Colon (tissue), 2 donors: ENCODE measurements around the gene MAGEA8.
A peak's percentile ranks its signal among the peaks of the same experiment; 100 is the strongest.
"Not testable (repeated sequence)": the region's sequence is repeated elsewhere in the genome, so short reads cannot be mapped to it uniquely, and the experiment has no call there.

ENCODE experiments used
- FAIRE-seq: peaks from 2 replicates; lab custom pipeline; 2012; peaks lifted over from hg19 to GRCh38; lab: Jason Lieb, UNC
- donor health status: control.
- donor health status: control.

MAGEA8 gene, protein sequence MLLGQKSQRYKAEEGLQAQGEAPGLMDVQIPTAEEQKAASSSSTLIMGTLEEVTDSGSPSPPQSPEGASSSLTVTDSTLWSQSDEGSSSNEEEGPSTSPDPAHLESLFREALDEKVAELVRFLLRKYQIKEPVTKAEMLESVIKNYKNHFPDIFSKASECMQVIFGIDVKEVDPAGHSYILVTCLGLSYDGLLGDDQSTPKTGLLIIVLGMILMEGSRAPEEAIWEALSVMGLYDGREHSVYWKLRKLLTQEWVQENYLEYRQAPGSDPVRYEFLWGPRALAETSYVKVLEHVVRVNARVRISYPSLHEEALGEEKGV

DNA sequence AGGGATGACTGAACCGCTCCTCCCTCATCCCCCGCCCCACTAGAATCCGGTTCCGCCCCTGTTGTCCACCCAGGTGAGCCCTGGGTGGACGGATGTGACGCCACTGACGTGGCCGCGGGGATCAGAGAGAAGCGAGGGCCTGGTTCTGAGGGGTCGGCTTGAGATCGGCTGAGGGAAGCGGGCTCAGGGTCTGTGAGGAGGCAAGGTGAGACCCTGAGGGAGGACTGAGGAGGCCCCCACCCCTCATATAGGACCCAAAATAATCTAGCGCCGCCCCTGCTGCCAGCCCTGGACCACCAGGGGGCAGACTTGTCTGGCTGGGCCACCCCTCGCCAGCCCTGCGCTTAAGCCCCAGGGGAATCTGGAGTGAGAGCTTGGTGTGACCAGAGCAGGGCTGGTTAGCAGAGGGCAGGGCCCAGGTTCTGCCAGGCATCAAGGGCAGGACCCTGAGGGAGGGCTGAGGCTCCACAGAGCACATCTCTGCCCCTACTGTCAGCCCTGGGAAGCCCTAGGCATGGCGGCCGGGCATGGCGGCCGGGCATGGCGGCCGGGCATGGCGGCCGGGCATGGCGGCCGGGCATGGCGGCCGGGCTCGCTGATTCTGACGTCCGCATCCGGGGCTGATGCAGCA is at the start of gene MAGEA8:
MAGEA8 (plus strand) TSS at position 103 of the 631 bp plus-strand sequence. CDS start 3,090 bp downstream, outside the sequence.
- no peak for FAIRE-seq

DNA sequence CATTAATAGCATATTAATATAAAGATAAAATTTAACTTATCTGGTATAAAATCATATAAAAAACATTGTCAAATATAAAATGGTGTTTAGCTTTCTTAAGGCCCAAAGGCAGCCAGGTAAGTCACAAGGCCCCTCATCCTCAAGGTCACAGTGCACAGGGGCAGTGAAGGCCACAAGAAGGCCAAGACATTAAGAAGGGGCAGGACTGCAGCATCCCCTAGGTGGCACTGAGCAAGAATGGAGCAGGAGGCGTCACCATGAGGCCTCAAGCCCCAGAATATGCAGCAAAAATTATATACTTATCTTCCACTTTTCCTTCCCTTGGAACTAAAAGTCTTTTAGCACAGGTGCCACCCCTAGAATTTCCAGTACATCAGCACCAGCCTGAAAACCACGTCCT is 49.5 kb upstream of the MAGEA8 start:
- no peak for FAIRE-seq

DNA sequence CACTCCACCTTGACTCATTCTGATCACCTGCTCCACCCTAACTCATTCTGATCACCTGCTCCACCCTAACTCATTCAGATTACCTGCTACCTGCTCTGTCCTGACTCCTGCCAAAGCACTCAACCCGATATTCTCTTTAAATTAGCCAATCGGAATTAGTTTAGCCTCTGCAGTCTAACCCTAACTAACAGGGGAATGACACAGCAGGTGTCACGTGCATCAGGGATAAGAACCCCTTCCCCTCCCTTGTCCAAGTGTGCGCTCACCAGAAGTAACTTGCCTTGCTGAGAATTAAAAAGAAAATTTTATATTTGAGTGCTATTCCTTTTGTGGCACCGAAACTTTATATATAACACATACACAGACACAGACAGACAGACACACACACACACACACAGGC is 44.3 kb upstream of the MAGEA8 start:
- FAIRE-seq = peak; percentile 70

DNA sequence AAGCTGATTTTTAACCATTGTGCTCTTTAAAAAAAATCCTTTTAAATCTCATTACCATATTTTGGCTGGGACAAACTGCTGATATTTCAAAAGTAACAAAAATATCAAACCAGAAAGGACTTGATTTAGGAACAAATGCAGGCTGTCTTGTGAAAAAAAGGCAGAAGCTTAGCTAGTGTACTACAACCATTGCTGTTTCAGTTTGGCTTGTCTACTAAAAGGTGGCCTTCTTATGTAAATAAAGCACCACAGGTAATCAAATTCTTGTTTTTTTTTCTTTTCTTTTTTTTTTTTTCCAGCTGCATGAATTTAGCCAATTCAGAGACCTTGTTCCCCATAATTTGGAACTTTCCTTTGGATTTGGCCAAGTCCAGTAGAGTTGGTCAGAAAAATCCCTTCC is 43.8 kb upstream of the MAGEA8 start:
- FAIRE-seq = peak; percentile 51

DNA sequence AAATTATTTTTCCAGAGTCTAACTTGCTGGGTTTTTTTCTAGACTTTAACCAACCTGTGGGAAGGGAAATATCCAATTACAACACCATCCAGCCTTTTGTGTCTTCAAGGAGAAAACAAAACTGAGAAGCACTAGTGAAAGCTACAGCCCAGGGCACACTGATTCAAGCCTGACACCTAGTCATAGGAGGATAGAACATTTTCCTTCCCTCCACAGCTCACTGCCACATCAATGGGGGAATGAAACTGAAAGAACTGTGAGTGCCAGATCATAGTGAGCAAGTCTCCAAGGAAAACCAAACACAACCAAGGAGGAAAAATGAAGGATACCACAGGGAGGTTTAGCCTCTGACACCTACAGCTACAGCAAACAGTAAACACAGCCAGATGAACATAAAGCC is 43.3 kb upstream of the MAGEA8 start:
- no peak for FAIRE-seq

DNA sequence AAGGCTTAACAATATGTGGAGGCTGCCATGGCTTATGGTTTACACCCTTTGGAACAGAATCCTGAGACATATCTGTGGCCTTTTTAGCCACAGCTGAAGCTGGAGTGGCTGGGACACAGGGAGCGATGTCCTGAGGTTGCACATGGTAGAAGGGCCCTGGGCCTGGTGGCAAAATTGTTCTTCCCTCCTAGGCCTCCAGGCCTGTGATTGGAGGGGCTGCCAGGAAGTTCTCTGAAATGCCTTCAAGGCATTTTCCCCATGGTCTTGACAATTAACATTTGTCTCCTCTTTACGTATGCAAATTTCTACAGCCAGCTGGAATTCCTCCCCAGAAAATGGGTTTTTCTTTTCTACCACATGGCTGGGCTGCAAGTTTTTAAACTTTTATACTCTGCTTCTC is 39.1 kb upstream of the MAGEA8 start:
- FAIRE-seq = no peak

DNA sequence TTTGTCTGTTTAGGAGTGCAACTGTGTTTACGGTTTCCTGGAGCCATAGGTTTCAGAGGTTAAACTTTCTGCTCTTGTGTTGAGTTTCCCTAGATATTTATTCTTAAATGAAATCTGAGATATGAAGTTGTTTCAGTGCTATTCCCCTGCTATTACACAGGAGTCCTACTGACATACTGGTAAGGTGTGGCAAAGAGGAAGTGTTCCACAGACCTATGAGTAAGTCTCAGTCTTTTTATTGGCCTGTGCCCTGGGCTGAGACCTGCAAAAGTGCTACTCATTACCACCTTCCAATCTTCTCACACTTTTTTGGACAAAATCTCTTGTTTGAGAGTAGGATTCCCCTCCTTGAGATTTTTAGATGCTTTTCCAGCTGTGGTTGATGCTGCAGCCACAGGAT is 35.6 kb upstream of the MAGEA8 start:
- no peak for FAIRE-seq

DNA sequence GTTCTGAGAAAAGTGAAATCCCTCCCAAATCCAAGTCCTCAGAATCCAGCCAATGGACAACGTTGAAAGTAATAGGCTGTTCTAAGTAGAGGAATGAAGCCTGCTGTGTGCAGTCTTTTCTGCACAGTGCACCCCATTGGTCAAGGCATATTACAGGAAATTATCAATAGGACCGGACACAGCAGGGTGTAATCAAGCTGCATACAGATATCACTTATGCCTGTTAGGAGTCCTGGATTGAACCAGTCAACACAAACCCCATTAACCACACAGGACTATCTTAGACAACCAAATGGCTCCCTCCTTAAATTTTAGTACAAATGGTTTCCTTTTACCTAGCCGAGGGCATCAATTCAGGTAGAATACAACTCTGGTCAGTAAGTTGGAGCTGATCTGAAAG is 34.2 kb upstream of the MAGEA8 start:
- no peak for FAIRE-seq

DNA sequence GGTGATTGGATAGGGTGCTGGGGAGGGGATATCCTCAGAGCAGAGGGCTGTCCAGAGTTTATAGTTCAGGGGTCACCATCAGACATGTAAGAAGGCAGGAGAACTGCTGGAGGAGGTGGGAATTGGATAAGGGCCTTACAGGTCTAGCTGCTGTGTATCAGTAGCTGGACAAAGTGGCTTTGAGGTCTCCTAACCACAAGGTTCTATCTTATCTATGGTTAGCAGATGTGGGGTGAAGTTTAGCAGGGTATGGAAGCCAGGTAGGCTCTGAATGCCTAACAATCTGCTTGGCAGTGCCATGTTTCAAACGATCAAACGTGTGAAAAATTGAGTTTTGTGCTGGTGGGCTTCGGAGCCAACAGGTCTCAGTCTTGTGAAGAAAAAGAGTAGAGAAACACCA is 32.1 kb upstream of the MAGEA8 start:
- FAIRE-seq = no peak

DNA sequence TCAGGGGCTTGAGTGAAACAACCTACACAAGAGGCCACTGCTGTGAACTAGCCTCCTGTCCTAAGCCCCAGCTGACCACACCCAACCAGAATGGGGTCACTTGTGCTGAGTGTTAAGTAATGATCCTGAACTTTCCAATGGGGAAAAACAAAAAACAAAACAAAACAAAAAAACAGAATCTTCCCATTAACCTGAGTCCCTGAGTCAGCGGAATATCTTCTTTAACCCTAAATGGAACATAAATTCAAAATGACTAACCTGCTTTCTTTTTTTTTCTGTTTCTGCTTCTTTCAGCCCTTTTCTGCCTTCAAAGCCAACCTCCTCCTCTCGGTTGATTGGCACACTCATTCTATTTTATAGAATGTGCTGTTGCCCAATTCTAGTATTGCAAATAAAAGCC is 31.2 kb upstream of the MAGEA8 start:
- peak; percentile 21 for FAIRE-seq

DNA sequence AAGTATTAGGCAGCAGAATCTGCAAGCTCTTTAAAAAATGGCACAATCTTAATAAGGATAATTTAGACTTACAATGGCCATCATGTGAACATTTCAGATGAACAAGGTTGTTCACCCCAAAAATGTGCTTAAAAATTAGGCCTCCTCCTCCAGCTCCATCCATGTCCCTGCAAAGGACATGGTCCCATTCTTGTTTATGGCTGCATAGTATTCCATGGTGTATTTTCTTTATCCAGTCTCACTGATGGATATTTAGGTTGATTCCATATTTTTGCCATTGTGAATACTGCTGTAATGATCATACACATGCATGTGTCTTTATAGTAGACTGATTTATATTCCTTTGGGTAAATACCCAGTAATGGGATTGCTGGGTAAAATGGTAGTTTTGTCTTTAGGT is 29.1 kb upstream of the MAGEA8 start:
- no peak for FAIRE-seq

DNA sequence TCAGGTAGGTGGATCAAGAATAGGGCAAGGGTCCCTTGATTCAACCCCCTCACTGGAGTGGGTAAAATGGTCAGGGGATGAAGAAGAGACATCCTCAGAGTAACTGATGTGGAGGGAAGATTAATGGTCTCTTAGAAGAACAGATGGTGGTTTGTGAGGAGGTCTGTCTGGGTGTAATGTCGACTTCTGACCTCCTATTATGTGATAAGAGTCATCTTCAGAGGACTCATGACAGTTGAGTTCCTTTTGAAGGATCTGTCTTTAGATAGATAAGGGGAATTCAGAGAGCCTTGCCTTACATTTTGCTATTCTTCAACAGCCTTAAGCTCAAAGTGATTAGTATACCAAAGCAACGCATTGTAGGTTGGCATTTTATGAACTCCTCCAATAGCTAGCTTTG is 27.1 kb upstream of the MAGEA8 start:
- FAIRE-seq = no peak

DNA sequence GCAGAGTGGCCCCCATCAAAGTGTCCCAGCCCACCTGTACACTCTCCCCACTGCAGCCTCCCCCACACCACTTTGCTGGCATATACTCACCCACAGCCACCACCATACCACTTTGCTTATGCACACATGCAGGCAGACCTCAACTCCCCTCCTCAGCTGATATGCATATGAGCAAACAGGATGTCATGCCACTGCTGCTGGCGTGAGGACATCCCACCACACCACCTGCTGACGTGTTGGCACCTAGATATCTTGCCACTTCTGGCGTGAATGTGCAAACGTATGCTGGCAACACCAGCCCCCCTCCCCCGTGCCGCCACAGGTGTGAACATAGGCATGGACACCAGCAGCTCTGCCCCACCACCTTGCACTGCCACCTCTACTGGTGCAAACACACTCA is 22.4 kb upstream of the MAGEA8 start:
- no peak for FAIRE-seq

DNA sequence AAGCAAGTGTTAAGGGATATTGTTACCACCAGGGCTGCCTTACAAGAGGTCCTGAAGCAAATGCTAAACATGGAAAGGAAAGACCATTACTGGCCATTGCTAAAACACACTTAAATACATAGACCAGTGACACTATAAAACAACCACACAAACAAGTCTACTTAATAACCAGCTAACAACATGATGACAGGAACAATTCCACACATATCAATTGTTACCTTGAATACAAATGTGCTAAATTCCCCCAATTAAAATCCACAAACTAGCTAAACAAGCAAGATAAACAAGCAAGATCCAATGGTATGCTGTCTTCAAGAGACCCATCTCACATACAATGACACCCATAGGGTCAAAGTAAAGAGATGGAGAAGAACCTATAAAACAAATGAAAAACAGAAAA is 20.5 kb upstream of the MAGEA8 start:
- FAIRE-seq = no peak

DNA sequence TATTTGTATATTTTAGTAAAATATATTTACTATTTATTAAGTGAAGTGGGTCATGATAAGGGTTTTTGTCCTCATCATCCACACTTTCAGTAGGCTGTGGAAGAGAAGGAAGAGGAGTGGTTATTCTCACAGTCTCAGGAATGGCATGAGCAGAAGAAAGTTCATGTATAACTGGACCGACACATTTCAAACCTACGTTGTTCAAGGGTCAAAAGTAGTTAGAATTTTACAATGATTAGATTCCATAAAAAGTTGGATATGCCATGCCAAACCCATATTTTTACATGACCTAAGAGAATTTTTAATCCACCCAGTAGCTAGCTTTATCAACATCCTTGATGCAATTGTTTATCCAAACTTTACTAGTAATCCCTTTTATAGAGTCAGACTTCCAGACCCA is 15.6 kb upstream of the MAGEA8 start:
- no peak for FAIRE-seq

DNA sequence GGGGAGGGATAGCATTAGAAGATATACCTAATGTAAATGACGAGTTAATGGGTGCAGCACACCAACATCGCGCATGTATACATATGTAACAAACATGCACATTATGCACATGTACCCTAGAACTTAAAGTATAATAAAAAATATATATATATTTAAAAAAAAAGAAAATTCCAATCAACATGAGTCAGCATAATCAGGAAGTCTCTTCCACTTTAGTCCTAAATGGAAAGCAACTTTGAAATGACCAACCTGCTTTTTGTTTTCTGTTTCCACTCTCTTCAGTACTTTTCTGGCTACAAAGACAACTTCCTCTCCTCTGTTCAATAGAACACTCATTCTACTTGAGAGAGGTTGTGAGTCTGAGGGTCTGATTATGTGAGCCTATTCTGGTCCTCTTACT is 13.5 kb upstream of the MAGEA8 start:
- no peak for FAIRE-seq

DNA sequence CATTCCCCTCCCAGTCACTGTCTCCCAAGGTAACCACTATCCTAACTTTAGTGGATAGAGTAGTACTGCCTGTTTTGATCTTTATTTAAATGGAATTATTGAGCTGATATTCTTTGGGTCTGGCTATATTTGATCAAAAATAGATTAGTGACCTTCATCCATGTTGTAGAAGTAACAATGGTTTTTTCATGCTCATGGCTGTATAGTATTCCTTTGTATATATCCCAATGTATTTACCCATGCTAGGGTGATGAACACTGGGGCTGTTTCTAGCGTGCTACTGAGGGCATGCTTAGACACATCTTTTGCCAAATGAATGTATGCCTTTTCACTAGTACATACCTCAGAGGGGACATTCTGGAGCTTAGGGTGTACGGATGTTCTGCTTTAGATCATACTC is 10.1 kb upstream of the MAGEA8 start:
- FAIRE-seq = no peak

DNA sequence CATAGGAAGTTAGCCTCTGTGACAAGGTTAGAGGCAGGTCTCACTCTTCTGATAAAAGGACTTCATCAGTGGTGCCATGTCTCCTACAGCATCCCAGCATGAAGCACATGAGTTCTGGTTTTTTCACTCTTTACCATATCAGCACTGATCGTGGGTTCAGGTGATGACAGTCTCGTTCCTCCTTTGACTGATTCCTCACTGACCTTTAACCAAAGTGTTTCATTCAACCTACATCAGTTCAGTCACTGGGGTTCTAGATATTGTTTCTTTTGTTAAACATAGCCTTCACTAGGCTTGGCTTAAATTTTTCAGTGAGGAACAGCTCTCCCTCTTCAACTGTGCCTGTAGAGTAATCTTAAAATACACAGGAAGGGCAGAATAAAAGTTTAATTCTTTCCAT is 9.6 kb upstream of the MAGEA8 start:
- no peak for FAIRE-seq

DNA sequence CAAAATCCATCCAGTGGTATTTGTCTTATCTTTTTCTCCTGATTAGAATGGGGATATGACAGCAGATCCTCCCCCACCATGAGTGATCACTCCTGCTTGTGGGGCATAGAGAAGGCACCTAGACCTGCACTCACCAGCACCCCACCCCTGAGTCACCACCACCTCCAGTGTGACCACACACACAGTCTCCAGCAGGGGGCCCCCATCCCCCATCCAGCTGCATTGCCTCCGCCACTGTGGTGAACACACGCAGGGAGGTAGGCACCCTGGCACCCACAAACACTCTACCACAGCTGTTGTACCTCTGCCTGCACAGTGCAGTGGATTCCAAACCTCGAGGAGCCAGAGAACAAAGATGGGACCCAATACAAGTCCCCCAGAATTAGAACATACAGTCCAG is 9.0 kb upstream of the MAGEA8 start:
- FAIRE-seq = no peak

DNA sequence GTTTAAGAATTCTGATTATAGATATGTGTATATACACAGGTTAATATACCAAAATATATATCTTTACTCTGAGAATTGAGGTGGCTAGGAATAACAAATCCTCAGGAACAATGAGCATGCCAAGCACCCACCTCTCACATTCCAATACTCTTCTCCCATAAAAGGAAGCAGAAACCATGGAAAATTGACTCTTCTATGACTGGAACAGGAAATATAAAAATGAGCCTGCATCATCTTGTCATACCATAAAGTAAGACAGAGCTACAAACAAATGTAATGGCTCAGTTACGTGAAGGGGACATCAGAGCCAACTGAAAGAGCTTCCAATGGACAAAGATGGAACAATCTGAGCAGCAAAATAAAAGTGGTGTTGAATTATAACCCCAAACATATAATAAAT is 3.8 kb upstream of the MAGEA8 start:
- FAIRE-seq = no peak

DNA sequence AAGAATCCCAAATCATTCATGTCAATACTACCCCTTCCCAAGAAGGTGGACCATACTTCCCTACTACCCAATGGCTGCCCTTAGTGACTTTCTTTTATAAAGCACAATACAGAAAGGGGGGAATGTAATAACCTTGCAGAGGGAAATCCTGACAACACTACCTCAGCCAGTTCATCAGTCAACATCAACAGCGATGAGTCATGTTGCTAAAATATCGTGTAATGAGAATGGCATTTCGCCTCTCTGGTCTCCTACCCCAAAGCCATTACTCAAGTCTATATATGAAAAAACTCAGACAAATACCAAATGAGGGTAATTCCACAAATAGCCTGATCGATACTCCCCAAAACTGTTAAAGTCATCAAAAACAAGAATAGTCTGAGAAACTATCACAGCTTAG is 3.3 kb upstream of the MAGEA8 start:
- FAIRE-seq = no peak

DNA sequence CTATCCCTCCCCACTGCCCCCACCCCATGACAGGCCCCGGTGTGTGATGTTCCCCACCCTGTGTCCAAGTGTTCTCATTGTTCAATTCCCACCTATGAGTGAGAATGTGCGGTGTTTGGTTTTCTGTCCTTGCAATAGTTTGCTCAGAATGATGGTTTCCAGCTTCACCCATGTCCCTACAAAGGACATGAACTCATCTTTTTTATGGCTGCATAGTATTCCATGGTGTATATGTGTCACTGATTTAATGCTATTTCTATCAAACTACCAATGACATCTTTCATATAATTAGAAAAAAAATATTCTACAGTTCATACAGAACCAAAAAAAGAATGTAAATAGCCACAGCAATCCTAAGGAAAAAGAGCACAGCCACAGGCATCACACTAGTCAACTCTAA is 9.8 kb downstream of the MAGEA8 start:
- FAIRE-seq = not testable (repeated sequence)

DNA sequence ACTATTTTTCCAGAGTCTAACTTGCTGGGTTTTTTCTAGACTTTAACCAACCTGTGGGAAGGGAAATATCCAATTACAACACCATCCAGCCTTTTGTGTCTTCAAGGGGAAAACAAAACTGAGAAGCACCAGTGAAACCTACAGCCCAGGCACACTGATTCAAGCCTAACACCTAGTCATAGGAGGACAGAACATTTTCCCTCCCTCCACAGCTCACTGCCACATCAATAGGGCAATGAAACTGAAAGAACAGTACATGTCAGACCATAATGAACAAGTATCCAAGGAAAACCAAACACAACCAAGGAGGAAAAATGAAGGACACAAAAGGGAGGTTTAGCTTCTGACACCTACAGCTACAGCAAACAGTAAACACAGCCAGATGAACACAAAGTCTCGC is 17.6 kb downstream of the MAGEA8 start:
- no peak for FAIRE-seq
